ENCODE results near the gene FRAS1.

GRCh38 chr4:78493731-78494130 lies 436.6 kb downstream of the FRAS1 start:
- TF ChIP-seq, protein P1, sequence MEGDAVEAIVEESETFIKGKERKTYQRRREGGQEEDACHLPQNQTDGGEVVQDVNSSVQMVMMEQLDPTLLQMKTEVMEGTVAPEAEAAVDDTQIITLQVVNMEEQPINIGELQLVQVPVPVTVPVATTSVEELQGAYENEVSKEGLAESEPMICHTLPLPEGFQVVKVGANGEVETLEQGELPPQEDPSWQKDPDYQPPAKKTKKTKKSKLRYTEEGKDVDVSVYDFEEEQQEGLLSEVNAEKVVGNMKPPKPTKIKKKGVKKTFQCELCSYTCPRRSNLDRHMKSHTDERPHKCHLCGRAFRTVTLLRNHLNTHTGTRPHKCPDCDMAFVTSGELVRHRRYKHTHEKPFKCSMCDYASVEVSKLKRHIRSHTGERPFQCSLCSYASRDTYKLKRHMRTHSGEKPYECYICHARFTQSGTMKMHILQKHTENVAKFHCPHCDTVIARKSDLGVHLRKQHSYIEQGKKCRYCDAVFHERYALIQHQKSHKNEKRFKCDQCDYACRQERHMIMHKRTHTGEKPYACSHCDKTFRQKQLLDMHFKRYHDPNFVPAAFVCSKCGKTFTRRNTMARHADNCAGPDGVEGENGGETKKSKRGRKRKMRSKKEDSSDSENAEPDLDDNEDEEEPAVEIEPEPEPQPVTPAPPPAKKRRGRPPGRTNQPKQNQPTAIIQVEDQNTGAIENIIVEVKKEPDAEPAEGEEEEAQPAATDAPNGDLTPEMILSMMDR (IDR thresholded peaks at IDR 0.05): no peak
- TF ChIP-seq ZBTB43 (CRISPR knock-in tag; IDR thresholded peaks at IDR 0.05) (no peak), NR3C1 (CRISPR knock-in tag; conservative IDR thresholded peaks at IDR 0.05; ENCODE audit: low read depth) (no peak), JUN (CRISPR knock-in tag; IDR thresholded peaks at IDR 0.05) (no peak)

All from WTC11 (cell line).